ENCODE results near the gene ROR1. TPM values are rescaled to one million over a fixed set of nuclear protein-coding genes. Genes with fewer than 3 reads are reported as not detected.

Gene ROR1
- total and polyA plus RNA-seq, 2 of the 4 experiments (the other 2 are of a cell fraction): 4.4 to 10.0 TPM

DNA sequence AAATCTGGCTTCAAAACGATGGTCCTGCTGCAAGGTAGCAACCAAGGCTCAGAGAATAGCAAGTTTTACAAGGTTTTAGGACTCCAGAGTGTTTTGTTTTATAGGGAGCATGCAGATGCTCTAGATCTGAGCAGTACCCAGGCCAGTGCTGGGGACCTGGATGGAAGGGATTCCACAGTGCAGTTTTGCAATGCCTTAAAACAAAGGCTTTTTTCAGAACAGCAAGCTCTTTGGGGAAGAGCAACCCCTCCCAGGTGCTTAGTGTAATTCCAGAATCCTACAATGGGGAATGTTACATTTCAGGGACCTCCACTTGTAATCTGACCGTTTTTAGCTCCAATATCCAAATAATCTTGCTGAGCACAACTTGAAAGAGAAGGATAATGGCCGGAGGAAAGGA is 6.7 kb downstream of the ROR1 start:
- peaks cover 5% of the 10 kb centered on the region; the same call in 1 of the 2 replicates for H3K9me1 ChIP-seq (ENCODE audit: insufficient read depth, low read length)
- H3K9me3 ChIP-seq (ENCODE audit: control insufficient read depth, insufficient read depth, low read length): no peaks in the 10 kb centered on the region
- no peaks in the 10 kb centered on the region for H3K36me3 ChIP-seq (ENCODE audit: control insufficient read depth, insufficient read depth, low read length)
- dilution Hi-C loops (cut with HindIII; ENCODE audit: low sequenced_read_pairs, unreplicated experiment): no loop called here
- H3K27ac ChIP-seq (ENCODE audit: insufficient read depth, low read length): peak overlapping the region; percentile 4; the same call in 1 of the 2 replicates
- ChIA-PET CTCF (interaction anchor here (0.5 to 0.8 kb wide), 3 partner anchors 13 to 1126 kb away, joined by 3 to 4 read pairs (median 3); no protein-coding TSS in a partner anchor), POLR2A (ENCODE audit: unreplicated experiment) (no interaction called here)
- no peak for TF ChIP-seq BHLHE40 (IDR thresholded peaks at IDR 0.05; ENCODE audit: low read depth, low read length)
- TF ChIP-seq SMC3 (IDR thresholded peaks at IDR 0.05; ENCODE audit: low read depth, low read length): no peak
- no peak for TF ChIP-seq MAZ (IDR thresholded peaks at IDR 0.05; ENCODE audit: borderline replicate concordance, low read depth, low read length)
- no peak for TF ChIP-seq FOS (IDR thresholded peaks at IDR 0.05; ENCODE audit: low read depth, low read length)
- no peak for TF ChIP-seq RCOR1 (IDR thresholded peaks at IDR 0.05; ENCODE audit: insufficient replicate concordance, low read length)
- TF ChIP-seq RFX5 (IDR thresholded peaks at IDR 0.05; ENCODE audit: low read depth, low read length): no peak
- TF ChIP-seq MXI1 (IDR thresholded peaks at IDR 0.05; ENCODE audit: borderline replicate concordance, low read depth, low read length): no peak
- TF ChIP-seq CEBPB (IDR thresholded peaks at IDR 0.05; ENCODE audit: low read depth, low read length): no peak
- no peak for TF ChIP-seq NFE2L2 (IDR thresholded peaks at IDR 0.05; ENCODE audit: low read depth, low read length)
- TF ChIP-seq RAD21 (IDR thresholded peaks at IDR 0.05; ENCODE audit: low read length): no peak
- intact Hi-C loops (cut with micrococcal nuclease): no loop called here
- H3K4ac ChIP-seq (ENCODE audit: low read depth, low read length): 0 out of 2 replicates have a peak overlapping the region, but pooled peaks have one; percentile 3
- WGBS, 2 experiments (ENCODE audit: extremely low coverage in 2 of 2, insufficient read length in 1 of 2): 80% methylated on average over 1 of the region's 3 CpGs; no CpG with 5 or more reads in 1 of the 2 experiments
- peak overlapping the region; percentile 21; the same call in 1 of the 2 replicates for H2BK120ac ChIP-seq (ENCODE audit: low read depth, low read length)
- H2BK5ac ChIP-seq (ENCODE audit: low read depth, low read length, poor library complexity, severe bottlenecking): no peak overlapping the region
- H3K23ac ChIP-seq (ENCODE audit: low read depth, low read length): no peak overlapping the region
- no TSS peak for BruUV-seq (replicated peaks)
- H2AK9ac ChIP-seq (replicated peaks; ENCODE audit: low read depth, low read length, poor library complexity): no peak overlapping the region
- H4K8ac ChIP-seq (ENCODE audit: low read depth in 2 of 2, low read length in 2 of 2): no peak overlapping the region
- H3K4me1 ChIP-seq (ENCODE audit: control insufficient read depth, insufficient read depth, low read length): peaks cover 13% of the 10 kb centered on the region
- H3K4me3 ChIP-seq (ENCODE audit: insufficient read depth, low read depth, low read length): no peak overlapping the region
- H2AFZ ChIP-seq (replicated peaks; ENCODE audit: low read length, poor library complexity): no peak overlapping the region
- peak overlapping the region; percentile 27 for H2BK20ac ChIP-seq (ENCODE audit: low read depth, low read length)
- 0 out of 2 replicates have a peak overlapping the region, but pooled peaks have one; percentile 10 for H4K91ac ChIP-seq (ENCODE audit: insufficient read depth, low read depth, low read length)
- peaks cover 14 to 21% of the 10 kb centered on the region in 2 experiments; a peak in 2 of 4 replicates for H3K79me1 ChIP-seq (ENCODE audit: low read depth in 1 of 2, low read length in 2 of 2)
- H2AK5ac ChIP-seq (ENCODE audit: low read depth, low read length): no peak overlapping the region
- no peak overlapping the region for H3K9ac ChIP-seq (ENCODE audit: low read depth, low read length)
- 0 out of 2 replicates have a peak overlapping the region, but pooled peaks have one; percentile 10 for H3K14ac ChIP-seq (replicated peaks; ENCODE audit: low read depth, low read length)
- H3K56ac ChIP-seq (ENCODE audit: extremely low read depth, insufficient read depth, low read length): no peak overlapping the region
- peak overlapping the region; percentile 39; the same call in 1 of the 2 replicates for H4K5ac ChIP-seq (ENCODE audit: low read depth, low read length)
- ATAC-seq (ENCODE audit: low read depth) (no peak), DNase-seq (no peak)
- H3K18ac ChIP-seq (ENCODE audit: low read depth, low read length): peak overlapping the region; percentile 46
- peak overlapping the region; percentile 3; the same call in 1 of the 3 replicates for H2BK15ac ChIP-seq (ENCODE audit: low read depth, low read length)
- no peak overlapping the region for H3K4me2 ChIP-seq (ENCODE audit: low read depth, low read length)
- H4K20me1 ChIP-seq (ENCODE audit: insufficient read depth, low read length): peaks cover 3% of the 10 kb centered on the region; the same call in 1 of the 2 replicates
- in situ Hi-C loops (cut with MboI; ENCODE audit: low sequenced_read_pairs): no loop called here
- H3K27me3 ChIP-seq (ENCODE audit: control insufficient read depth, insufficient read depth, low read length): peaks cover 2% of the 10 kb centered on the region; the same call in 1 of the 2 replicates
